Activated CD4-positive, alpha-beta T cell treated with anti-CD3 and anti-CD28 coated beads for 24 hours (primary cell): Measurements from ENCODE around the gene ATP12A.

ENCODE experiments used
- DNase-seq, 2 donors: peaks; one replicate each; pipeline ENCODE4 v3.0.0-alpha.2; 2020; ENCODE audit warnings: low read depth in 2 of 2

ATP12A gene

GRCh38 chr13:24688111-24688510 is 7.9 kb downstream of the ATP12A start:
- no peak for DNase-seq

GRCh38 chr13:24688950-24689349 is 8.7 kb downstream of the ATP12A start:
- DNase-seq = no peak

DNA sequence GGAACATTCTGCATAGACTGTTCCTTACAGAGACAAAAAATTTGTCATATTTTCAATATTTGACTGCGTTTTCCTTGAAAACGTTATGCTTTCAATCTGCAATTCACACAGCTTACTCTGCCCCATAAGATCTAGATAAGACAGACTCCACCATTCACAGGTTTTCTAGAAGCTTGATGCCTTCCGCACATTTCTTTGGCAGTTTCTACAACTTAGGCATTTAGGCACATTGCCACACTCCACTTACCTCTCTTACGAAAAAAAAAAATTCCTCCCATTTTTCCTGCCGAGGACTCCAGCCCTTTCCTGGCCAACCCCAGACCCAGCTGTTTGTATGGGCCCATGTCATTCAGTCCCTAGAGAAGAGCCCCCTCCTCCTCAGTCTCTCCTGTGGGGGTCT is 11.2 kb downstream of the ATP12A start:
- no peak for DNase-seq

- DNase-seq = no peak
These were observed 12.4 kb downstream of the ATP12A start for GRCh38 chr13:24692561-24692960.

GRCh38 chr13:24693862-24694471 is 13.8 kb downstream of the ATP12A start:
- peak in 1 of 2 donors; percentile 29 for DNase-seq

DNA sequence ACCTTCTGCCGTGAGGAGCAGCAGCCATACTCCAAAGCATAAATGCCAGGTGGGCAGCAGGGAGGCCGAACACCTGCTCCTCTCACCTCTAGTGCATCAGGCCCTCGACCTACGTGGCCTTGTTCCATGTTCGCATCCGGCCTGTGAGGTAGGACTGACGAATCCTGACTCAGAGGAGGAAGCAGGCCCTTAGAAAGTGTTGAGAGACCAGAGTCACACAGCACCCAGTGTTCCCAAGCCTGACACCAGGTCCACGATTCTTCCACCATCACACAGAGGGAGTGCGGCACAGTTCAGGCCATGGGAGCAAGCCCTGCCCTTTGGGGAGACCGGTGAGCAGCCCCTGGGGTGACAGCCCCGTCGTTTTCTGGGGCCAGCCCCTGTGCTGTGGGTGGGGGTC is 14.7 kb downstream of the ATP12A start:
- DNase-seq = no peak

DNA sequence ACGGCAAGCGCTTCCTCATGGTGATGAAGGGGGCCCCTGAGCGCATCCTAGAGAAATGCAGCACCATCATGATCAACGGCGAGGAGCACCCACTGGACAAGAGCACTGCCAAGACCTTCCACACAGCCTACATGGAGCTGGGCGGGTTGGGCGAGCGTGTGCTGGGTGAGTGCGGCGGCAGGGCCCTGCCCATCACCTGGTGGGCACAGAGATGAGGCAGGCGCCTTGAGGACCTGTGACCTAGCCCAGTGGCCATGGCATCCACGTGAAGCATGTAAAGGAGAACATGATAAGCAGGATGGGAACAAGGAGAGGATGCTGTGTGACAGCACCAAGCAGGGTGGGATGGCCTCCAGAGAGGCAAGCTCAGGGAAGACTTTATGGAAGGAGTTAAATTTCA is 18.5 kb downstream of the ATP12A start:
- DNase-seq = no peak

DNA sequence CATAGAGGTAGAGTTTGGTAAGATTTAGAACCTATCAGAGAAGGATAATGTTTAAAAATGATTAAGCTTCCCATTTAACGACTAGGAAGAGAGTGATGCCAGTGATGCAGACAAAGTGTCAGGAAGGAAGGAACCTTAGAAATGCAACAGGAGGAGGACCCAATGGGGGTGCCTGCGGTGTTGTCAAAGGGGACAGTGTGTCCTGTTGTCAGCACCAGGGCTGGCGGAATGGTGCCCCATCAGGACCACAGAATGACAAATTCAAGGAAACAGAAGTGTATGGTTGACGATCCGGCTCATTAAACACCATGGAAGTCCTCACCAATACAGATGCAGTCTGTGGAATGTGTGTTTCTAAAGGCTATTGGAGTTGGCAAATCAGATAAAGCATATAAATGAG is 19.3 kb downstream of the ATP12A start:
- DNase-seq = no peak

- DNase-seq = no peak
These were observed 20.3 kb downstream of the ATP12A start for GRCh38 chr13:24700539-24700938.

DNA sequence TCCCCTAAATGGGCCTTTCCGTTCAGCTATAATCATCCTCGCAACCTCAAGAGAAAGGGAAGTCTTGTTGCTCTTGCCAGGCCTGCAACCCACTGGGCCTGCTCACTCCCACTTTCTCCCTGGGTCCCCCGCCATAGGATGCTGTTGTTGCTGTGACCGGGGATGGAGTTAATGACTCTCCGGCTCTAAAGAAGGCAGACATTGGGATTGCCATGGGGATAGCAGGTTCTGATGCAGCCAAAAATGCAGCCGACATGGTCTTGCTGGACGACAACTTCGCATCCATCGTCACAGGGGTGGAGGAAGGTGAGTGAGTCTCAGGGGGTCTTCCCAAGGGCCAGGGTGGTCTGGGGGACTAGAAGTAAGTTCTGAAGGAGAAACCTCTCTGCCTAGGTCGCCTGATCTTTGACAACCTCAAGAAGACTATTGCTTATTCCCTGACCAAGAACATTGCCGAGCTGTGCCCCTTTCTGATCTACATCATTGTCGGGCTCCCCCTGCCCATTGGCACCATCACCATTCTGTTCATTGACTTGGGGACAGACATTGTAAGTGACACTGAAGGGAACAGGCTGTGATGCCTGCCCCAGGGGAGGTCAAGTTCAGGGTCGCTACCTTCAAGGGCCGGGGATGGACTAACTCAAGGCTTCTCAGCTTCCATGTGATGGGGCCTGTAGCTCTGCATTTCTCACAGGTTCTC is 26.8 kb downstream of the ATP12A start:
- no peak for DNase-seq

- peak; percentile 27 to 41 for DNase-seq
These were observed 29.1 kb downstream of the ATP12A start for GRCh38 chr13:24709186-24709913.

- no peak for DNase-seq
These were observed 32.8 kb downstream of the ATP12A start for GRCh38 chr13:24713022-24713421.

- DNase-seq = no peak
These were observed 35.8 kb downstream of the ATP12A start for GRCh38 chr13:24716011-24716410.

DNA sequence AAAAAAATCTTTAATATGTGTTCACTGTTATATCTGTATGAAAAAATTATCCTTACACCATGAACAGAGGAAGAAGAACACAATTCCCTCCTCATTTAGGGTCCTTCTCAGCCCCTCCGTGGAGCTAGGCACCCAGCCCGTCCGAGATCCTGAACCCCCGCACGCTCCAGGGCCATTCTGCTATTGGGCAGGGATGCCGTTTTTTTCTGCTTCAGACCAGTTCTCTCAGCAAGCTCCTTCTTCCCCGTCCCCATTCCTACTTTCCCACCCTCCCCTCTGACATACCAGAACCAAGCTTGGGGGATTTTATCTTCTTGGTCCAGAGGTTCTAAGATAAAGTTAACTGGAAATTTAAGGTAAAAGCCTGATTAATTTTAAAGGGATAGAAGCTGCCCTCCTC is 36.2 kb downstream of the ATP12A start:
- no peak for DNase-seq

- DNase-seq = no peak
These were observed 37.0 kb downstream of the ATP12A start for GRCh38 chr13:24717217-24717616.

- DNase-seq = no peak
These were observed 38.2 kb downstream of the ATP12A start for GRCh38 chr13:24718192-24718965.

DNA sequence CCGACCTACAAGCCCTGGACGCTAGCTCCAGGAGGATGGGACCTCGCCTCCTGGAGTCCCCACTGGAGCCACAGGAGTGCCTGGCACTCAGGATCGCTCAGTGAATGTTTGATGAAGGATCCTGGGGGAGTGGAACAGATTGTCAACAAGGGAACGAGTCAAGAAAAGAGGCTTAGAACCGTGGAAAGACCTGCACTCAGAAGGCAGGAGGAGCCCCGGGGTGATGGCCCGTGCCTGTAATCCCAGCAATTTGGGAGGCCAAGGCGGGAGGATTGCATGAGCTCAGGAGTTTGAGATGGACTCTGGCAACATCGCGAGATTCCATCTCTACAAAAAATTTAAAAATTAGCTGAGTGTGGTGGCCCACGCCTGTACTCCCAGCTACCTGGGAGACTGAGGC is 38.9 kb downstream of the ATP12A start:
- no peak for DNase-seq

DNA sequence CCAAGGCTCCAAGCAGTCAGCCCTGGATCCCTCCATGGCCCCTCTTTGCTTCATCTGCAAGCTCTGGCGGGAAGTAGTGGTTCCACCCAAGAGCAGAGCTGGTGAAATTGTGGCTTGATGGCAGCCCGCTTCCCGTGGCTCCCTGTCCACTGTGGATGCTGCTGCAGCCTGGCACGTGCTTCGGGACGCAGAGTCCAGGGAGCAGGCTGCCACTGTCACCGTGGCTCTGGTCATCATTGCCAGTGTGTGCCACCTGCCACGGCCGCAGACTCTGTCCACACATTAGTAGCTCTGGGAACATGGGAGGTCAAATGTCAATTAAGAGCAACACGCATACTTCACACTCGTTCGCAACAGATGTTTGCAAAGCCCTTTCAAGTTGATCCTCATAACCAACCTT is 43.0 kb downstream of the ATP12A start:
- DNase-seq = no peak

DNA sequence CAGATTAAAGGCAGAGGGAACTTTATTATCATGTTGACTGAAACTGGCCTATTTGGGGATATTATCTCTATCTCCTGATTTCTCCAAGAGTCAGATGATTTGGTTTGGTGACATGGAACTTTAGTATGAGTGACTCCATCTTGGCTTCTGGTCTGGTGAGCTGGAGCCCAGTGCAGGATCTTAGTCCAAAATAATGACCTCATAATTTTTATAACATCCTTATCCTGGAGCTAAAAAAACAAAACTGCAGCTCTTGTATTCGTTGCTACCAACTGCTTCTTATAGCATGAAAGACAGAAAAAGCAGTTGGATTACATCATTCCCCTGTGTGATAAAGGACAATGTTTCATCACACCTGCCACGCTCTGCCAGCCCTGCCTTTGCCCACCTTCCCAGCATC is 44.5 kb downstream of the ATP12A start:
- no peak for DNase-seq

GRCh38 chr13:24725379-24725778 is 45.2 kb downstream of the ATP12A start:
- DNase-seq = no peak

DNA sequence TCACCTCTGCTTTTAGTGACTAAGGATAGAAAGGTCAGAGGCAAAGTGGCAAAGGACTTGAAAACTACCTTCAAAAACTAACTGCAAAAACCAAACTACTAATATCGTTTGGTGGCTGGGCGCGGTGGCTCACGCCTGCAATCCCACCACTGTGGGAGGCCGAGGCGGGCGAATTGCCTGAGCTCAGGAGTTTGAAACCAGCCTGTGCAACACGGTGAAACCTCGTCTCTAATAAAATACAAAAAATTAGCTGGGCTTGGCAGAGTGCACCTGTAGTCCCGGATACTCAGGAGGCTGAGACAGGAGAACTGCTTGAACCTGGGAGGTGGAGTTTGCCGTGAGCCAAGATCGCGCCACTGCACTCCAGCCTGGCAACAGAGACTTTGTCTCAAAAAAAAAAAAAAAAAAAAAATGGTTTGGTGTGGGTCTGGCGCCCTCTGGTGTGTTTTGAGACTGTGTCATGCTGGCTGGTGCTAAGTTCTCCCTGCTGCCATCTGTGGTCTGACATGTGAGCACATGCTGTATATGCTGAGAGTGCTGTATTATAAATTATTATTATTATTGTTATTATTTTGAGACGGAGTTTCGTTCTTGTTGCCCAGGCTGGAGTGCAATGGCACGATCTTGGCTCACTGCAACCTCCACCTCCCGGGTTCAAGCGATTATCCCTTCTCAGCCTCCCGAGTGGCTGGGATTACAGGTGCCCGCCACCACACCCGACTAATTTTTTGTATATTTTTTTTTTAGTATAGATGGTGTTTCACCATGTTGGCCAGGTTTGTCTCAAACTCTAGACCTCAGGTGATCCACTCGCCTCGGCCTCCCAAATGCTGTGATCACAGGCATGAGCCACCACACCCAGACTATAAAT is 47.8 kb downstream of the ATP12A start:
- peak; percentile 40 to 53 for DNase-seq
